Activated CD8-positive, alpha-beta memory T cell treated with anti-CD3 and anti-CD28 coated beads for 1 hour (primary cell): Measurements from ENCODE around the gene STAT5B.
"Not testable (repeated sequence)": the region's sequence is repeated elsewhere in the genome, so short reads cannot be mapped to it uniquely, and the experiment has no call there.

ENCODE experiments used
- DNase-seq, 2 donors: peaks; one replicate each; pipeline ENCODE4 v3.0.0-alpha.2; 2020; ENCODE audit warnings: low read depth in 1 of 2; ENCODE audit errors: extremely low read depth in 1 of 2

The STAT5B gene

DNA sequence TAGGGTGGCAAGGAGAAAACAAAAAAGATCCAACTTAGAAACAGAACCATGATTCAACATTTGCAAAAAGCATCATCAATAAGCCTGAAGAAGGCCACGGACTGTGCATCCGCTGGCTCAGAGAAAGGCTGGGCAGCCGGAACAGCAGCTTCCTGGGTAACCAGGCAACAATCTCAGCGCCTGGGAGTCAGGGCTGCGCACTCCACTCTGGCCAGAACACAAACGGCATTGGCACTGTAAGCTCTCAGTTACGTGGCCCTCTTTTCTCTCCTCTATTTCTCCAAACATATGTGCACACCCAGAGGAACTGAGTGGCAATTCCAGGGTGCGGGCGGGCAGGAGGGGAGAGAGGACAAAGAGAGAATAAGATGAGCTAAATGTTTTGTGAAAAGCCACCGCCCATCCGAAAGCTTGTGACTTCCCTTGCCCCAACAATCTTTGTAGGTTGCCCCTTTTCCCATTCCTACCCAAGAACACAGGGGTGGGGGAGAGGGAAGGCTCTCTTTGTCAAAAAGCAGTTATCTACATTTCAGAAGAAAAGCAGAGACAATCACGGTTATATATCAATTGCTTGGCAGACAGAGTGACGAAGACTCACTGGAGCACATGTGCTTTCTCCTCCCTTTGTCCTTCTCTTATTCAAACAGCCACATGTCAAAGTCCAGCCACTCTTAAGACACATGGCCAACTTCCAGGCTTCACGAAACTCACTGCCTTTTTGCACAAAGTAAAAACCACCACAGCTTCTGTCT, 75.3 kb downstream of the STAT5B start:
- DNase-seq, result no peak

DNA sequence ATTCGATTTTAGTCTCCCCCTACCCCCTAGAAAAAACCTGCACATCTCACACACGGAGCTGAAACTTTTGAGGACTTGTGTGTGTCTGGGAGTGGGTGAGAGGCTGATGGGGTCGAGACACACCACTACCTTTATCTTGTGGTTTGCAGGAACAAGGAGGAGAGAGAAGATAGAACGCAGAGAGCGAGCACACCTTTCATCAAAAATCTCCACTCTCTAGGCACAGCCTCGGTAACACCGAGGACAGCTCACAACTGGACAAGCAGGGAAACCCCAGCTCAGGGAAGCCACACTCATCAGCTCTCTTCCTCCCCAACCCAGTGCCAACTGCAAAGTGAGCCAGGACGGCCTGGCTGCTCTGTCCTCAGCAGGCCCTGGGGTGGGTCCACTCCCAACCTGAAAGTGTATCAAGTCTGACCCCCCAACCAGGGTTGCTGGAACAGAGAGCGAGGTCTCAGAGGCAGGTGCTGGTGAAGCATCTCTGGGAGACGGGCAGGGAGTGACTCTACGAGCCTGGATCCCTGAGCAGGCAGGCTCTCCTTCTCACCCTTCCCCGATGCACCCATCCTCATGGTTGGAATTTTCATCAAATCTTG, 76.7 kb downstream of the STAT5B start:
- DNase-seq, result no peak

DNA sequence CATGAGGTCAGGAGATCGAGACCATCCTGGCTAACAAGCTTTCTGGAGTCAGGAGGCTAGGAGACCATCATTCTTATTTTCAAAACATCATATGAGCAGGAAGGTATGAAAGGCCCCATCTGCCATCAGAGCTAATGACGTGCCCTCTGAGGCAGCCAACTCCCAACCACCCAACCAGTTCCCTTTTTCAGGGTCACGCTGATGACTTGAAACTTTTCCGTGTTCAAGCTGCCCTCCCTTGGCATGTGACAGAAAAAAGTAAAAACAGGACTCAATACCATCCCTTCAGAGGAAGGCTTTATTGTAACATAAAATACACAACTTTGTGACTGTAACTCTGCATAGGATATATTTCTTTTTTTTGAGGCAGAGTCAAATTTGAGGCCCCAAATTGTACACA, 77.3 kb downstream of the STAT5B start:
- no peak for DNase-seq

DNA sequence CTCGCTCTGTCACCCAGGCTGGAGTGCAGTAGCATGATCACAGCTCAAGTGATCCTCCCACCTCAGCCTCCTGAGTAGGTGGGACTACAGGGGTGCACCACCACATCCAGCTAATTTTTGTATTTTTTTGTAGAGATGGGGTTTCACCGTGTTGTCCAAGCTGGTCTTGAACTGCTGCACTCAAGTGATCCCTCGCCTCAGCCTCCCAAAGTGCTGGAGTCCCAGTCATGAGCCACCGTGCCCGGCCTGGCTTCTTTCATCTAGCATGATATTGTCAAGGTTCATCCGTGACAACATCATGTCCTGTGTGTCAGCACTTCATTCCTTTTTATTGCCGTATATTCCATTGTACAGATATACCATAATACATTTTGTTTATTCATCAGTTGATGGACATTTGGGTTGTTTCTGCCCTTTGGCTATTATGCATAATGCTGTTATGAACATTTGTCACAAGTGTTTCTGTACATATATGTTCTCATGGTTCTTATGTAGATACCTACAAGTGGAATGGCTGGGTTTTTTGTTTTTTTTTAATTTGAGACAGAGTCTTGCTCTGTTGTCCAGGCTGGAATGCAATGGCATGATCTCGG, 78.5 kb downstream of the STAT5B start:
- no peak for DNase-seq

DNA sequence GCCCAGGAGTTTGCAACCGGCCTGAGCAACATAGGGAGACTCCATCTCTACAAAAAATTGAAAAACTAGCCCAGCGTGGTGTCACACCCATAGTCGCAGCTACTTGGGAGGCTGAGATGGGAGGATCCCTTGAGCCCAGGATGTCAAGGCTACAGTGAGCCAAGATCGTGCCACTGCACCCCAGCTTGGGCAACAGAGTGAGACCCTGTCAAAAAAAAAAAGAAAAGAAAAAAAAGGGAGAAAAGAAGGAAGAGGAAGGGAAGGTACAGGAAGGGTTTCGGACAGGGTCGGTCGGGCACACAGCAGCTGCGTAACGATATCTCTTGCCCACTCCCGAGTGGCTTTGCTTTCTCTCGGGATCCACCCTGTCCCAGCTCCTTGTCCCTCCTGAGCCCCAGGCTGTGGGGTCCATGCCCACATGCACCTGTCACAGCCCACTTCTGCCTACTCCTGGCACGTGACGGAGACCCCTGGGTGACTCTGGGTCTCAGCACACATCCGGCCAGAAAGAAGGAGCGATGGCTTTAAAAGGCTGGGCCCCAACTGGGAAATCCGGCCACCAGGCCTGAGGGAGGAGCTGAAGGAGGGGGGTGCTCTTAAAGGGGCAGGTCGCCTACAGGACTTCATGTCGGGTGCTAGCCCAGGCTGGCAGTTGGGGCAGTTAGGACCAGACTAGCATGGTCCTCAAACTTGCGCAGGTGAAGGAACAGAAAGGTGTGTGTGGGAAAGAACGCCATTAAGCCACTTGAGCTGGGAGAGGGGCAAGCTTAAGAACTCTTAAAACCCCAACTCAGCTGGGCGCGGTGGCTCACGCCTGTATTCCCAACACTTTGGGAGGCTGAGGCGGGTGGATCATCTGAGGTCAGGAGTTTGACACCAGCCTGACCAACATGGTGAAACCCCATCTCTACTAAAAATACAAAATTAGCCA, 82.0 kb downstream of the STAT5B start, which contains the start of gene GHDC:
Gene GHDC, minus strand, starts transcription at position 526 of the 931 bp plus-strand sequence. CDS start 913 bp downstream, outside the sequence.
- peak; percentile 26 to 64 for DNase-seq

DNA sequence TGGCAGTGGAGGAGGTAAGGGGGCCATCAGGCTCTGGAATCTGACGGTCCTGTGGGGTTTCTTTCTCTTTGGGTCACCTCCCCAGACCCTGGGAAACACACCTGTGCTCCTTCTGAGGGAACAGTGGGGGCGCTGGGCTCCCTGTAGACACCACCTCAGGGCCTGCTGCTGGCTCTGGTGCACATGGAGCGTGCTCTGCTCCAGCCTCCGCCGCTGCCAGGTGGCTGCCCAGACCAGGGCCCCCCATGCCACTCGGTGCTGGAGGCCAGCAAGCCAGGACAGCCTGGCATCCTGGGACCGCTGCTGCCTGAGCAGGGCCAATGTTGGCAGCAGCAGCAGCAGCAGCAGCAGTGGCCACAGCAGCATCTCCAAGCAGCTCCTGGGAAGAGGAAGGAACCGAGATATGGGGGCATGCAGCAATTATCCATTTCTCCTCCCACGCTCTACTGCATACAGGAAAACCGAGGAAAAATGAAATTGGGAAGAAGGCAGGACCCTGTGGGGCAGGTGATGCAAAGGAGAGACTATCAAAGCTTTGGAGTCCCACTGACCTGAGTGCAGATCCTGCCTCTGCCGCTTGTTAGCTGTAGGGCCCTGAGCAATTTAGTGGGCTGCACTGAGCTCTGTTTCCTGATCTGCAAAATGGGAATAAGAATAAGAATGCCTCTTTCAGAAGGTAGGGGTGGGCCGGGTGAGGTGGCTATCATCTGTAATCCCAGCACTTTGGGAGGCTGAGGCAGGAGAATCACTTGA, 82.8 kb downstream of the STAT5B start:
- DNase-seq, result no peak

DNA sequence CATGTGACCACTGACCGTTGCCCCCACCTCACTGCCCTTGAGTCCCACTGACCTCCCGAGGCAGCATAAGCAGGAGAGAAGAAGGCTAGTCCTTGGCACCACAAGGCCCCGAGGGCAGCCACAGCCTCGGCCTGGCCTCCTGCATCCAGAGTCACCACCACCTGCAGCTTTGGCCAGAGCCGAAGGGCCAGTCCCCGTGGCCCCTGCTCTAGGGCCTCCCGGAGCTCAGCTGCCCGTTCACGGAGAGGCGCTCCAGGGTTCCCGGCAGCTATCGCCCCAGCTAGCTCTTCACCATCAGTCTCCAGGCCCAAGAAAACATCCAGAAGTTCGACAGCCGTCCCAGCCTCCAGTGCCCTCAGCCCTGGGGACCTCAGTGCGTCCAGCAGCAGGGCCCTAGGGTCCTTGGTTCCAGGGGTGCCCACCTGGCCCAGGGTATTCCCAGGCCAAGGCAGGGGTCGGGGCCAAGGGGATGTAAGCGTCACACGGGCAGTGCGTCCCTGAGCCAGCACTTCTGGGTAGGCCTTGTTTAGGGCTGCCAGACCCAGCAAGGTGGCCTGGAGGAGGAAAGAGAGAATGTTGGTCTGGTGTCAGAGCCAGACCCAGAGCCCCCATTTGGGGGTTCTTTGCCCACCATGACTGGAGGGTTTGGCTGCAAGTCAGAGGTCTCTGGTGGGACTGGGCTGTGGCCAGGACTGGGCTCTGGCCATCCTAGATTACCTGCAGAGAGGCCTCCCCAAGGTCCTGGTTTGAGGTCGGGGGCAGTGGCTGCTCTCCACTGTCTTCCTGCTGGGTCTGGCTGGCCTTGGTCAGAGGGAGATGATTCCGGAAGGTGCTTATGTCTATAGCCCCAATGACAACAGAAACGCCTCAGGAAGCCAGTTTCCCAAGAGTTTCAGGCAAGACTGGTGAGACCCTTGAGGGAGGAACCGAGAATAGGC, 83.7 kb downstream of the STAT5B start:
- DNase-seq, result no peak

DNA sequence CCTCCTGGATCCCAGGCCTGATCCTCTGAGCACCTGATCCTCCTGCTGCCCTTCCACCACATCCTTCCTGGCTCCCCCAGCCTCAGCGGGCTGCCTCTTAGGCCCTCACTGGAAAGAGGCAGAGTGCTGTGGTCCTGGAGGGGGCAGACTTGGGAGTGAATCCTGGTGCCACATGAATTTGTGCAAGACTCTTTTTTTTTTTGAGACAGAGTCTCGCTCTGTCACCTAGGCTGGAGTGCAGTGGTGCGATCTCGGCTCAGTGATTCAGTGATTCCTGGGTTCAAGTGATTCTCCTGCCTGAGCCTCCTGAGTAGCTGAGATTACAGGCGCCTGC, 84.9 kb downstream of the STAT5B start:
- DNase-seq, result no peak

DNA sequence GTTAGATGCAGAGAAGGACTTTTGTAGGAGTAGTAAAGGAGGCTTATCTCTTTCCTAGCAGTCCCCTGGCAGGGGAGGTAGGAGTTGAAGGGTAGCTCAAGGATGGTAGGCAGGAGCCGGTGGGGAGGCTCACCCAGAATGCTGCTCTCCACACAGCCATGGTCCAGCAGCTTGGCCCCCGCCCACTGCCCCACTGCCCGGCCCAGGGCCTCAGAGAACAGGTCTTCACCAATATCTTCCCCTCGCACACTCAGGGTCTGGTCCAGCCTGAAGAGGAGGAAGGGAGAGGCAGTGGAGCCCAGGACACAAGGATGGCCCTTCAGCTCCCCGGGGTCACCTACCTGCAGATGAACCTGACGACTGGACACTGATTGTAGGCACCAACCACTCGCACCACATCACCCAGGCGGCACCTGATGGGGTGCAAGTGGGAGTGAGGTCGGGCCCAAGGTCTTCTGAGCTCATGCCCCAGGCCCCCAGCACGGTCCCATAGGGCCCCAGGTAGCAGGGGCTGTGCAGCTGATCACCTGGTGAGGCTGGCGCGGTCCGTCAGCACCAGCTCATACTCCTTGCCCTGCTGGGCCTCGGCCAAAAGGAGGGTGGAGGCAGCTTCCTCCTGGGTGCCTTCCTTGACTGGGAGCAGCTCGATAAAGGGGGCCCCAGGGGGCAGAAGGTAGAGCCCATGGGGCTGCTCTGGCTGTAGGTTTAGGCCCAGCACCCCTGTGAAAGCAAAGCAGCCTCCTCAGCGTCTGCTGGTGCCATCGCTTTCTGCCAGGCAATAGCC, 85.5 kb downstream of the STAT5B start:
- no peak for DNase-seq

DNA sequence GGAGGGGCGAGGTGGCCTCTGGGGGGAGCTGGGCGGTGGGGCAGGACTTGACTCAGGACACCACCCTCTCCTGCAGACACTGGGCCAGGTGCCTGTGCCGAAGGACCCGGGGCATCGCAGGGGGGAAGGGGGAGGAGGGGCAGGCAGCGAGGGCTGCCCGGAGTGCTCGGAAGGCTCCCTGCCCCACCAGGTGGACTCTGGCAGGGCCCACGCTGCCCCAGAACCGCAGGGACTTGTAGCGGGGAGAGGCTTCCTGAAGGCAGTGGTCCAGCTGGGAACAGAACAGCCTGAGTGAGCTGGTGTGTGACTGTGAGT, 86.6 kb downstream of the STAT5B start:
- DNase-seq, result no peak

DNA sequence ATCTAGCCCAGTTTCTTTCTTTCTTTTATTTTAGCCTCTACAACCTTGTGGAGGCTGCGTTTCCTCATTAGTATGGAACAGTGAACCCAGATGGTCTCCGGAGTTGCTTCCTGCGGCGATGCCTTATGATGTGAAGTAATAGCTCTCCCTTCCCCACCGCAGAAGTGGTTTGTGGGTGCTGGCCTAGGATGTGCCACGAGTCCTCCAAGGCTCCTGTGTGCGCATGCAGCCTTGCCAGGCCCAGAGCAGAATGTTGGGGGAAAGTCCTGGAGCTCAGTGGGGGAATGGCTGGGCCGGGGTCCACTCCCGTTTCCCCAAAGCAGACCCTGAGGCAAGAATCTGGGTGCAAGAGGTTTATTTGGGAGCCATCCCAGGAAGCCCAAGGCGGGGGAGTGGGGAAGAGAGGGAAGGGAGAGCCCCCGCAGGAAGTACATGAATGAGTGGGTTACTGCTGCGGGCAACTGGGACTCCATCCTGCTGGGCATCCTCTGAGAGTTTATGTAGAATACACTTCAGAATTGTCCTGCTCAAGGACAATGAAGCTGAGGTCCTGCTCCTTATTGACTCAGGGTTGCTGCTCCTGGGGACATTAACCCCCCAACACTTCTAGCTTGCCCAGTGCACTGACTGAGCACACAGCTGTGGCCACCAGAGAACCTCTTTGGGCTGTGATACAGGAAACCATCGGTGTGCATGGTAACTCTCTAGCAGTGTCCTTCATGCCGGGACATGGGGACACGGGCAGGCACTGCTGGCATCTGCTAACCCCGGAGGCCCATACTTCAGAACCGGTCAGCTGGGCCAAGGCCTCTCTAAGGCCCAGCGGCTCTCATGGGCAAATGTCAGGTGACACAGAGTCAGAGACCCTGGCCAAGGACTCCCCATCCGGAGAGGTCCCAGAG, 87.2 kb downstream of the STAT5B start:
- DNase-seq, result no peak

DNA sequence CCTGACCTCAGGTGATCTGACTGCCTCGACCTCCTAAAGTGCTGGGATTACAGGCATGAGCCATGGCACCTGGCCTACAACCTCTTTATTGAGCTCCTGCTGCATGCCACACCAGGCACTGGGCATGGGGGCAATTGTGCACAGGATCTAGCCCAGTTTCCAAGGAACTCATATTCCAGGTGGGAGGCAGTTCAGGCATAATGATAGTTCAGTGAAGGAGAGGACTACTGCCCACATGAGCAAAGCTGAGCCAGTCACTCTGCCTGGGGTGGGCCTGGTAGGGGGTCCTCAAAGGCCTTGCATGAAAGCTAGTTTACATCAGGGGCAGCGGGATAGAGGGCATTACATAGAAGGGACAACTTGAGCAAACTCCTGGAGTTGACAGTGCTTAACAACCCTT, 88.4 kb downstream of the STAT5B start:
- no peak for DNase-seq

DNA sequence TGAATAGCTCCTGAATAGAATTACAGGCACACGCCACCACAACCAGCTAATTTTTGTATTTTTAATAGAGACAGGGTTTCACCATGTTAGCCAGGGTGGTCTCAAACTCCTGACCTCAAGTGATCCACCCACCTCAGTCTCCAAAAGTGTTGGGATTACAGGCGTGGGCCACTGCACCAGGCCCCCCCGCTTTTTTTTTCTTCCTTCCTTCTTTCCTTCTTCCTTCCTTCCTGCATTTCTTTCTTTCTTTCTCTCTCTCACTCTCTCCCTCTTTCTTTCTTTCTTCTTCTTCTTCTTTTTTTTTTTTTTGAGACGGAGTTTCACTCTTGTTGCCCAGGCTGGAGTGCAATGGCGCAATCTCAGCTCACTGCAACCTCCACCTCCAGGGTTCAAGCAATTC, 90.0 kb downstream of the STAT5B start:
- DNase-seq, result not testable (repeated sequence)

DNA sequence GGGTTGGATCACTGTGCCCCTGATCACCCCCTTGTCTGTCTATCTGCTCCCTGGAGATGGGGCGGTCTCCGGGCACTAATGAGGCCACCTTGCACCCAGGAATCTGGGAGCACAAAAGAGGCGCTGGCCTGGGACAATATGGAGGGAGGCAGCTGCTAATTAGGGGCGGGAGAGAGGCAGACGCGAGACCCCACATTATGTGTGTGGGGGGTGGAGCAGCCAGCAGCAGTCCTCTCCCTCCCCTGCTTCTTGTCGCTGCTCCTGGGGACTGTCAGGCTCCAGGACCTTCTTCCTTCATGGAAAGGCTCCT, 90.6 kb downstream of the STAT5B start:
- no peak for DNase-seq

DNA sequence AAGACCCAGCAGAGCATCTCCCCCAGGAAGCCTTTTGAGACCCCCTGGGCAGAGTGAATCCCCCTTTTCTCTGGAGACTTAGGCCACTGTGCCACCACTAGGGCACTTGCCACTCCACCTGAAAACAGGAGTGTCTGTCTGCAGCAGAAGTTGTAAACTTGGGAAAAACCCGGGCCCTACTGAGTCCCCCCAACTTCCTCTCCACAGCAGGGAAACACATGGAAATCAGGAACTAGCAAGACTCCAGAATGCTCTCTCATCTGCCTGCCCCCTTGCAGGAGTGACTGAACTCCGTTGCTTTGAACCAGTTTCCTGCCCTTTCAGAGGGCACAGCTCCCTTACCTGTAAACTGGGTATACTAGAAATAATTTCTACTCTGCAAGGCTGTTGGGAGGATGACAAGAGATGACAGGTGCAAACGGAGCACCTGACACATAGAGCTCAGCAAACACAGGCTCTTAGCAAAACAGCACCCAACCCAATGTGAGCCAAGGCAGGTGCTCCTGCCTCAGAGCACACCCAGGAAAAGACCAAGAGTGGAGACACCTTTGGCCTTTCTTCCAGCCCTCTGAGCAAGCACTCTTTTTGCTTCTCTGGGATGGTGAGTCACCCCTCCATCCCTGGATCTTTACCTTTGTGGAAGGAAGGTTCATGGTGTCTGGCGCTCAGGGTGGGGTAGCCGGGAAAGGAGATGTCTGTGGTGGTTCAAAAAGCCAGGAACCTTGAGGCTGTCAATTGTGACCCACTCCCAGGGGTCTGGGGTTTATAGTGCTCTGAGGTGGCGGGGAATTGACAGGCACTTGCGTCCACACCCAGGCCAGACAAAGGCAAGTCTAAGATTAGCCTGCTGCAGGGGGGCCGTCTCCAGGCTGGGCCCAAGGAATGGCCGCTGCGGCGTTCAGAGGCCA, 91.2 kb downstream of the STAT5B start, which contains the start of gene HCRT:
Gene HCRT, minus strand, starts transcription at position 740 of the 908 bp plus-strand sequence. Its CDS starts 87 bp downstream, at position 653.
- DNase-seq, result no peak

DNA sequence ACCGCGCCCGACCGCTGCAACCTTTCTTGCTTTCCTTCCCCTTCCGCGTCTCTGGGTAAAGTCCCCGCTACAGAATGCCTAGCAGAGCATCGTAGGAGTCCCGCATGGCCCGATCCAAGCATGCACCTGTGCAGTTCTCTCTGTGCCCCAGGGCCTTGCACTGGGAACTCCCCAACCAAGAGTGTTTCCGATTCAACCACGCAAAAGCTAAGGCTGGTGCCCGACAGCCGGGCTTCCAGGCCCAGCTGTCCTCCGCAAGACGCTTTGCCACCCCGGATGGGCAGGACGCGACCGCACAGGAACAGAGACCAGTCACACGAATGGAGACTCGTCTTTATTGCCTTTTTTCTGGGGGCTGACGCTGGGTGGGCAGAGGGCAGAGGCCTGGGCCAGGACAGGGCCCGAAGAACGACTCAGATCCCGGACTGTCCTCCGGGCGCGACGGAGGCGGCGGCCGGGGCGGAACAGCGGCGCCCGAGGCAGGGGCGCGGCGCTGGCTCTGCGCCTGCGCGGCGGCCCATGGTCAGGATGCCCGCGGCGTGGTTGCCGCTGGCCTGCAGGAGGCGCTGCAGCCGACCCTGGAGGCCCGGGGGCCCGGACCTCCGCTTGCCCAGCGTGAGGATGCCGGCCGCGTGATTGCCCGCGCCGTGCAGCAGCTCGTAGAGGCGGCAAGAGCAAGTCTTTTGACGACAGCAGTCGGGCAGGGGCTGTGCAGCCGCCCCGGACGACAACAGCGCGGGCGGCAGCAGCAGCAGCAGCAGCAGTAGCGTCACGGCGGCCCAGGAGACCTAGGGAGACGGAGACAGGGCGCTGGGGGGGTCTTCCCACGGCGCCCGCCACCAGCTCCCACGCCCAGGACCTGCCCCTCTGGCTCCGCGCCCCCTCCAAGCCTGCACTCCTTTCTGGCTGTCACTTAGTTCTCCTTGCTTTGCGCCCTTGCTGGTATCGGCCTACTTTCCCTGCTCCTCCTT, 92.2 kb downstream of the STAT5B start:
- DNase-seq, result peak in 1 of 2 donors; percentile 64
